ENCODE results near the gene PRKD1. TPM values are rescaled to one million over a fixed set of nuclear protein-coding genes. Genes with fewer than 3 reads are reported as not detected.
A peak's percentile ranks its signal among the peaks of the same experiment; 100 is the strongest.
"Not testable (repeated sequence)": the region's sequence is repeated elsewhere in the genome, so short reads cannot be mapped to it uniquely, and the experiment has no call there.

Gene PRKD1
- total RNA-seq, 6 experiments from 2014 or later, result 0.74 to 6.2 (median 2.2) TPM

- WGBS (ENCODE audit: insufficient coverage, low coverage, low lambda C conversion rate, missing lambda C conversion rate), result 43% methylated on average over 2 of the region's 2 CpGs
- TF ChIP-seq POLR2A (IDR thresholded peaks at IDR 0.05), result no peak
- intact Hi-C loops (cut with DNase I), result no loop called here
- no peak overlapping the region for H3K27ac ChIP-seq
- H3K27me3 ChIP-seq, result no peaks in the 10 kb centered on the region
- DNase-seq, result no peak
- ATAC-seq, result no peak
- H3K4me3 ChIP-seq, result no peak overlapping the region
- no peaks in the 10 kb centered on the region for H3K9me3 ChIP-seq
- H3K36me3 ChIP-seq, result no peaks in the 10 kb centered on the region
- no peaks in the 10 kb centered on the region for H3K4me1 ChIP-seq
These were observed 62.3 kb downstream of the PRKD1 start for GRCh38 chr14:29865299-29865698.

- no peaks in the 10 kb centered on the region for H3K9me3 ChIP-seq
- WGBS (ENCODE audit: insufficient coverage, low coverage, low lambda C conversion rate, missing lambda C conversion rate), result 53% methylated on average over 2 of the region's 2 CpGs
- no peaks in the 10 kb centered on the region for H3K27me3 ChIP-seq
- TF ChIP-seq CTCF (IDR thresholded peaks at IDR 0.05), result no peak
- TF ChIP-seq POLR2A (IDR thresholded peaks at IDR 0.05), result no peak
- intact Hi-C loops (cut with DNase I), result no loop called here
- DNase-seq, result no peak
- no peaks in the 10 kb centered on the region for H3K4me1 ChIP-seq
- no peak overlapping the region for H3K4me3 ChIP-seq
- no peak for ATAC-seq
- no peak overlapping the region for H3K27ac ChIP-seq
- no peaks in the 10 kb centered on the region for H3K36me3 ChIP-seq
These were observed 65.7 kb downstream of the PRKD1 start for GRCh38 chr14:29861996-29862395.

- no peaks in the 10 kb centered on the region for H3K9me3 ChIP-seq
- DNase-seq (no peak), ATAC-seq (peak in 1 of 4 donors; percentile 23)
- no peaks in the 10 kb centered on the region for H3K27me3 ChIP-seq
- intact Hi-C loops (cut with DNase I), result no loop called here
- no peak overlapping the region for H3K27ac ChIP-seq
- no peak for TF ChIP-seq POLR2A (IDR thresholded peaks at IDR 0.05)
- no peak for TF ChIP-seq CTCF (IDR thresholded peaks at IDR 0.05)
- no peaks in the 10 kb centered on the region for H3K4me1 ChIP-seq
- H3K36me3 ChIP-seq, result no peaks in the 10 kb centered on the region
- H3K4me3 ChIP-seq, result no peak overlapping the region
- 46% methylated on average over 3 of the region's 3 CpGs for WGBS (ENCODE audit: insufficient coverage, low coverage, low lambda C conversion rate, missing lambda C conversion rate)
These were observed 69.3 kb downstream of the PRKD1 start for GRCh38 chr14:29858299-29858698.

- ATAC-seq (no peak), DNase-seq (no peak)
- TF ChIP-seq POLR2A (IDR thresholded peaks at IDR 0.05), result no peak
- no peak for TF ChIP-seq CTCF (IDR thresholded peaks at IDR 0.05)
- H3K9me3 ChIP-seq, result no peaks in the 10 kb centered on the region
- no peaks in the 10 kb centered on the region for H3K4me1 ChIP-seq
- WGBS (ENCODE audit: insufficient coverage, low coverage, low lambda C conversion rate, missing lambda C conversion rate), result 78% methylated on average over 2 of the region's 3 CpGs
- H3K36me3 ChIP-seq, result no peaks in the 10 kb centered on the region
- intact Hi-C loops (cut with DNase I), result no loop called here
- H3K4me3 ChIP-seq, result no peak overlapping the region
- H3K27ac ChIP-seq, result no peak overlapping the region
- no peaks in the 10 kb centered on the region for H3K27me3 ChIP-seq
These were observed 70.1 kb downstream of the PRKD1 start for GRCh38 chr14:29857551-29857950.

- H3K36me3 ChIP-seq, result no peaks in the 10 kb centered on the region
- intact Hi-C loops (cut with DNase I), result no loop called here
- no peaks in the 10 kb centered on the region for H3K4me1 ChIP-seq
- no peak for ATAC-seq
- no peaks in the 10 kb centered on the region for H3K9me3 ChIP-seq
- H3K27me3 ChIP-seq, result no peaks in the 10 kb centered on the region
- no peak overlapping the region for H3K27ac ChIP-seq
- TF ChIP-seq POLR2A (IDR thresholded peaks at IDR 0.05) (no peak), CTCF (IDR thresholded peaks at IDR 0.05) (no peak)
- 67% methylated on average over 3 of the region's 4 CpGs for WGBS (ENCODE audit: insufficient coverage, low coverage, low lambda C conversion rate, missing lambda C conversion rate)
- H3K4me3 ChIP-seq, result no peak overlapping the region
- no peak for DNase-seq
These were observed 71.1 kb downstream of the PRKD1 start for GRCh38 chr14:29856516-29856915.

GRCh38 chr14:29853691-29854090 lies 74.0 kb downstream of the PRKD1 start:
- DNase-seq; H3K4me3 ChIP-seq; intact Hi-C loops (cut with DNase I); ATAC-seq; H3K9me3 ChIP-seq; H3K4me1 ChIP-seq; H3K36me3 ChIP-seq; H3K27me3 ChIP-seq; H3K27ac ChIP-seq: not testable (repeated sequence)
- WGBS (ENCODE audit: insufficient coverage, low coverage, low lambda C conversion rate, missing lambda C conversion rate), result 70% methylated on average over 2 of the region's 2 CpGs

Measured in right lobe of liver (tissue), 6 donors.